ENCODE results near the gene CCDC92. TPM values are rescaled to one million over a fixed set of nuclear protein-coding genes. Genes with fewer than 3 reads are reported as not detected.

CCDC92 gene
- polyA plus RNA-seq, 3 donors = 4.4 to 11.6 (median 5.5) TPM

GRCh38 chr12:123989753-123990152 lies 17.1 kb upstream of the CCDC92 start:
- Histone ChIP-seq H3K36me3 (replicated peaks in 1 of 2; ENCODE audit: control insufficient read depth in 1 of 2, insufficient read depth in 2 of 2, low read length in 2 of 2) (peaks cover 22 to 65% of the 10 kb centered on the region in 2 donors), H3K4me1 (ENCODE audit: control insufficient read depth in 1 of 2, insufficient read depth in 2 of 2, low read length in 2 of 2) (peaks cover 0 to 9% of the 10 kb centered on the region in 2 donors), H3K27ac (ENCODE audit: low read depth in 1 of 2, low read length in 2 of 2) (no peak overlapping the region), H3K9ac (ENCODE audit: insufficient read depth, low read length, poor library complexity, severe bottlenecking) (no peak overlapping the region), H3K27me3 (ENCODE audit: control insufficient read depth in 2 of 2, insufficient read depth in 2 of 2, low read length in 2 of 2) (no peaks in the 10 kb centered on the region), H4K20me1 (ENCODE audit: insufficient read depth, low read length) (no peaks in the 10 kb centered on the region), H3K4me3 (replicated peaks in 1 of 3; ENCODE audit: low read depth in 2 of 3, low read length in 3 of 3) (no peak overlapping the region), H3K79me2 (ENCODE audit: insufficient read depth, low read length) (no peaks in the 10 kb centered on the region), H2AFZ (ENCODE audit: insufficient read depth, low read depth, low read length, poor library complexity, severe bottlenecking) (no peak overlapping the region), H3K4me2 (replicated peaks; ENCODE audit: extremely low read depth, low read length, poor library complexity, severe bottlenecking) (no peak overlapping the region), H3K9me3 (replicated peaks in 1 of 2; ENCODE audit: control insufficient read depth in 1 of 2, insufficient read depth in 1 of 2, low read length in 2 of 2) (no peaks in the 10 kb centered on the region)
- DNase-seq = no peak
- Mint-ChIP-seq H3K36me3 (peaks cover 48 to 51% of the 10 kb centered on the region in 2 donors), H3K4me3 (no peak overlapping the region), H3K9me3 (no peaks in the 10 kb centered on the region), H3K27ac (peak overlapping the region in 1 of 7 donors; percentile 2), H3K27me3 (ENCODE audit: low read depth in 3 of 3) (peaks cover 0 to 3% (median 0%) of the 10 kb centered on the region in 3 donors), H3K4me1 (peaks cover 8% of the 10 kb centered on the region)
- WGBS (ENCODE audit: insufficient coverage) = 100% methylated on average over 1 of the region's 1 CpG
- intact Hi-C loops (cut with micrococcal nuclease) = no loop called here
- no peak for TF ChIP-seq CTCF (IDR thresholded peaks at IDR 0.05)

GRCh38 chr12:123989168-123989567 lies 16.5 kb upstream of the CCDC92 start:
- no peak for TF ChIP-seq CTCF (IDR thresholded peaks at IDR 0.05)
- H3K4me3 ChIP-seq (replicated peaks in 1 of 3; ENCODE audit: low read depth in 2 of 3, low read length in 3 of 3) = no peak overlapping the region
- H3K27me3 Mint-ChIP-seq (ENCODE audit: low read depth in 3 of 3) = peaks cover 0 to 3% (median 0%) of the 10 kb centered on the region in 3 donors
- no peak overlapping the region for H3K4me2 ChIP-seq (replicated peaks; ENCODE audit: extremely low read depth, low read length, poor library complexity, severe bottlenecking)
- peaks cover 0 to 9% of the 10 kb centered on the region in 2 donors for H3K4me1 ChIP-seq (ENCODE audit: control insufficient read depth in 1 of 2, insufficient read depth in 2 of 2, low read length in 2 of 2)
- no peak for DNase-seq
- no peak overlapping the region for H2AFZ ChIP-seq (ENCODE audit: insufficient read depth, low read depth, low read length, poor library complexity, severe bottlenecking)
- H3K9ac ChIP-seq (ENCODE audit: insufficient read depth, low read length, poor library complexity, severe bottlenecking) = no peak overlapping the region
- H3K27me3 ChIP-seq (ENCODE audit: control insufficient read depth in 2 of 2, insufficient read depth in 2 of 2, low read length in 2 of 2) = no peaks in the 10 kb centered on the region
- no peaks in the 10 kb centered on the region for H3K9me3 ChIP-seq (replicated peaks in 1 of 2; ENCODE audit: control insufficient read depth in 1 of 2, insufficient read depth in 1 of 2, low read length in 2 of 2)
- H3K4me3 Mint-ChIP-seq = no peak overlapping the region
- intact Hi-C loops (cut with micrococcal nuclease) = no loop called here
- no peaks in the 10 kb centered on the region for H3K79me2 ChIP-seq (ENCODE audit: insufficient read depth, low read length)
- peaks cover 9% of the 10 kb centered on the region for H3K4me1 Mint-ChIP-seq
- WGBS (ENCODE audit: insufficient coverage) = 100% methylated on average over 2 of the region's 5 CpGs
- no peaks in the 10 kb centered on the region for H4K20me1 ChIP-seq (ENCODE audit: insufficient read depth, low read length)
- H3K36me3 Mint-ChIP-seq = peaks cover 48 to 51% of the 10 kb centered on the region in 2 donors
- no peak overlapping the region for H3K27ac ChIP-seq (ENCODE audit: low read depth in 1 of 2, low read length in 2 of 2)
- H3K9me3 Mint-ChIP-seq = no peaks in the 10 kb centered on the region
- peaks cover 22 to 65% of the 10 kb centered on the region in 2 donors for H3K36me3 ChIP-seq (replicated peaks in 1 of 2; ENCODE audit: control insufficient read depth in 1 of 2, insufficient read depth in 2 of 2, low read length in 2 of 2)
- no peak overlapping the region for H3K27ac Mint-ChIP-seq

Data from CD14-positive monocyte (primary cell).